HEK293 (cell line): ENCODE data around the gene LHFPL3.

Experiments used
- CTCF ChIA-PET: fragments of 350-600 bp; formaldehyde crosslinking; extraction: SDS; loops from one replicate; lab custom pipeline; 2021; ENCODE audit warnings: antibody characterized with exemption; lab: Yijun Ruan, JAX
- POLR2A ChIA-PET: fragments of 300-600 bp; formaldehyde crosslinking; extraction: SDS; loops from one replicate; lab custom pipeline; 2020; ENCODE audit warnings: antibody characterized with exemption, inconsistent platforms; lab: Yijun Ruan, JAX
- H3K27ac ChIP-seq: fragments of 200-500 bp; sonication (Bioruptor generic); 2 replicates; pipeline ENCODE4 v1.5.1; 2014; ENCODE audit warnings: low read depth, low read length, control low read depth, inconsistent platforms; ENCODE audit errors: extremely low read depth
- H3K36me3 ChIP-seq, 2 experiments: fragments of 200-500 bp in 1 of 2; sonication (Bioruptor generic) in 1 of 2; 1 replicate in 1 of 2; 2 replicates in 1 of 2; pipeline ENCODE4 v1.5.1; 2014 to 2017; ENCODE audit warnings: inconsistent platforms in 2 of 2, low read length in 2 of 2; ENCODE audit not compliant: control insufficient read depth in 2 of 2, insufficient read depth in 1 of 2
- H3K4me1 ChIP-seq: fragments of 200-500 bp; sonication (Bioruptor generic); 2 replicates; pipeline ENCODE4 v1.5.1; 2014; ENCODE audit warnings: mild to moderate bottlenecking, low read length, inconsistent platforms; ENCODE audit not compliant: control insufficient read depth, insufficient read depth
- H3K4me3 ChIP-seq: 2 replicates; pipeline ENCODE4 v1.5.1; 2011; ENCODE audit warnings: low read depth, mild to moderate bottlenecking, control low read depth, low read length, moderate library complexity
- H3K9me3 ChIP-seq: fragments of 200-500 bp; sonication (Bioruptor generic); 2 replicates; pipeline ENCODE4 v1.5.1; 2014; ENCODE audit warnings: low read depth, low read length, inconsistent platforms; ENCODE audit not compliant: control insufficient read depth, insufficient read depth
- HOXD13 ChIP-seq: sonication (generic); formaldehyde crosslinking; IDR thresholded peaks from 2 replicates; pipeline ENCODE4 v1.8.0; 2022; ENCODE audit warnings: missing genetic modification reagents, borderline replicate concordance
- PRDM4 ChIP-seq: fragments of 450-650 bp; formaldehyde crosslinking; IDR thresholded peaks from 2 replicates; pipeline ENCODE4 v1.5.1; 2017; ENCODE audit warnings: missing biosample characterization, missing genetic modification characterization
- TCF7L2 ChIP-seq: IDR thresholded peaks from 2 replicates; pipeline ENCODE4 v1.6.1; 2011; ENCODE audit warnings: low read depth, mild to moderate bottlenecking, inconsistent platforms, low read length, moderate library complexity, borderline replicate concordance
- WT1 ChIP-seq: fragments of 450-650 bp; formaldehyde crosslinking; IDR thresholded peaks from 2 replicates; pipeline ENCODE4 v1.5.1; 2016; ENCODE audit warnings: missing biosample characterization, missing genetic modification characterization
- ZBTB1 ChIP-seq: fragments of 450-650 bp; formaldehyde crosslinking; IDR thresholded peaks from 2 replicates; pipeline ENCODE4 v1.5.1; 2016; ENCODE audit warnings: missing biosample characterization, missing genetic modification characterization
- ZBTB17 ChIP-seq: fragments of 450-650 bp; formaldehyde crosslinking; IDR thresholded peaks from 2 replicates; pipeline ENCODE4 v1.5.1; 2016; ENCODE audit warnings: missing biosample characterization, missing genetic modification characterization
- ZFP37 ChIP-seq: fragments of 450-650 bp; formaldehyde crosslinking; IDR thresholded peaks from 2 replicates; pipeline ENCODE4 v1.5.1; 2016; ENCODE audit warnings: missing biosample characterization, missing genetic modification characterization
- ZNF133 ChIP-seq: fragments of 450-650 bp; formaldehyde crosslinking; IDR thresholded peaks from 2 replicates; pipeline ENCODE4 v1.5.1; 2016; ENCODE audit warnings: missing biosample characterization, missing genetic modification characterization
- ZNF138 ChIP-seq: fragments of 450-650 bp; formaldehyde crosslinking; IDR thresholded peaks from 2 replicates; pipeline ENCODE4 v1.5.1; 2016; ENCODE audit warnings: missing biosample characterization, missing genetic modification characterization, borderline replicate concordance
- ZNF202 ChIP-seq: fragments of 450-650 bp; formaldehyde crosslinking; IDR thresholded peaks from 2 replicates; pipeline ENCODE4 v1.5.1; 2016; ENCODE audit warnings: missing biosample characterization, missing genetic modification characterization, borderline replicate concordance
- ZNF362 ChIP-seq: fragments of 450-650 bp; formaldehyde crosslinking; IDR thresholded peaks from 2 replicates; pipeline ENCODE4 v1.5.1; 2016; ENCODE audit warnings: missing biosample characterization, missing genetic modification characterization
- ZNF416 ChIP-seq: fragments of 450-650 bp; formaldehyde crosslinking; IDR thresholded peaks from 2 replicates; pipeline ENCODE4 v1.5.1; 2016; ENCODE audit warnings: missing biosample characterization, missing genetic modification characterization
- ZNF423 ChIP-seq: fragments of 450-650 bp; formaldehyde crosslinking; IDR thresholded peaks from 2 replicates; pipeline ENCODE4 v1.5.1; 2016; ENCODE audit warnings: missing biosample characterization, missing genetic modification characterization
- ZNF501 ChIP-seq: fragments of 450-650 bp; formaldehyde crosslinking; IDR thresholded peaks from 2 replicates; pipeline ENCODE4 v1.5.1; 2016; ENCODE audit warnings: missing biosample characterization, missing genetic modification characterization
- ZNF530 ChIP-seq: fragments of 450-650 bp; formaldehyde crosslinking; IDR thresholded peaks from 2 replicates; pipeline ENCODE4 v1.5.1; 2016; ENCODE audit warnings: low read depth, missing biosample characterization, missing genetic modification characterization
- ZNF610 ChIP-seq: fragments of 450-650 bp; formaldehyde crosslinking; IDR thresholded peaks from 2 replicates; pipeline ENCODE4 v1.5.1; 2016; ENCODE audit warnings: missing biosample characterization, missing genetic modification characterization, borderline replicate concordance
- ZNF621 ChIP-seq: fragments of 450-650 bp; formaldehyde crosslinking; IDR thresholded peaks from 2 replicates; pipeline ENCODE4 v1.5.1; 2017; ENCODE audit warnings: missing biosample characterization, missing genetic modification characterization
- ZNF629 ChIP-seq: fragments of 450-650 bp; formaldehyde crosslinking; IDR thresholded peaks from 2 replicates; pipeline ENCODE4 v1.5.1; 2017; ENCODE audit warnings: missing biosample characterization, missing genetic modification characterization
- ZNF777 ChIP-seq: fragments of 450-650 bp; formaldehyde crosslinking; IDR thresholded peaks from 2 replicates; pipeline ENCODE4 v1.5.1; 2017; ENCODE audit warnings: missing biosample characterization, missing genetic modification characterization, borderline replicate concordance
- ZNF791 ChIP-seq: fragments of 450-650 bp; formaldehyde crosslinking; IDR thresholded peaks from 2 replicates; pipeline ENCODE4 v1.5.1; 2016; ENCODE audit warnings: missing biosample characterization, missing genetic modification characterization
- ZSCAN23 ChIP-seq: fragments of 450-650 bp; formaldehyde crosslinking; IDR thresholded peaks from 2 replicates; pipeline ENCODE4 v1.5.1; 2016; ENCODE audit warnings: missing biosample characterization, missing genetic modification characterization
- TF ChIP-seq, protein P1 (sequence below): fragments of 450-650 bp; formaldehyde crosslinking; IDR thresholded peaks from 2 replicates; pipeline ENCODE4; 2016; ENCODE audit warnings: missing biosample characterization, missing genetic modification characterization
- TF ChIP-seq, protein P2 (sequence below): fragments of 450-650 bp; formaldehyde crosslinking; IDR thresholded peaks from 2 replicates; pipeline ENCODE4 v1.5.1; 2016; ENCODE audit warnings: missing biosample characterization, missing genetic modification characterization, low read depth
- TF ChIP-seq, protein P3 (sequence below): fragments of 450-650 bp; formaldehyde crosslinking; IDR thresholded peaks from 2 replicates; pipeline ENCODE4 v1.5.1; 2016; ENCODE audit warnings: missing biosample characterization, missing genetic modification characterization
- TF ChIP-seq, protein P4 (sequence below): fragments of 450-650 bp; formaldehyde crosslinking; IDR thresholded peaks from 2 replicates; pipeline ENCODE4 v1.5.1; 2016; ENCODE audit warnings: missing biosample characterization, missing genetic modification characterization

LHFPL3 gene

GRCh38 chr7:104816537-104816936 lies 488.1 kb downstream of the LHFPL3 start:
- CTCF ChIA-PET: interaction anchor here (0.7 to 0.9 kb wide), 3 partner anchors 31 to 107 kb away, joined by 3 read pairs; no protein-coding TSS in a partner anchor

GRCh38 chr7:104818961-104819880 lies 490.8 kb downstream of the LHFPL3 start:
- H3K4me1 ChIP-seq: no peaks in the 10 kb centered on the region
- no peak for TF ChIP-seq ZNF629
- TF ChIP-seq ZNF530 (tag by site-specific recombination): no peak
- TF ChIP-seq, protein P1, sequence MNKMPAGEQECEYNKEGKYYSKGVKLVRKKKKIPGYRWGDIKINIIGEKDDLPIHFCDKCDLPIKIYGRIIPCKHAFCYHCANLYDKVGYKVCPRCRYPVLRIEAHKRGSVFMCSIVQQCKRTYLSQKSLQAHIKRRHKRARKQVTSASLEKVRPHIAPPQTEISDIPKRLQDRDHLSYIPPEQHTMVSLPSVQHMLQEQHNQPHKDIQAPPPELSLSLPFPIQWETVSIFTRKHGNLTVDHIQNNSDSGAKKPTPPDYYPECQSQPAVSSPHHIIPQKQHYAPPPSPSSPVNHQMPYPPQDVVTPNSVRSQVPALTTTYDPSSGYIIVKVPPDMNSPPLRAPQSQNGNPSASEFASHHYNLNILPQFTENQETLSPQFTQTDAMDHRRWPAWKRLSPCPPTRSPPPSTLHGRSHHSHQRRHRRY (tag by site-specific recombination): no peak
- TF ChIP-seq, protein P2, sequence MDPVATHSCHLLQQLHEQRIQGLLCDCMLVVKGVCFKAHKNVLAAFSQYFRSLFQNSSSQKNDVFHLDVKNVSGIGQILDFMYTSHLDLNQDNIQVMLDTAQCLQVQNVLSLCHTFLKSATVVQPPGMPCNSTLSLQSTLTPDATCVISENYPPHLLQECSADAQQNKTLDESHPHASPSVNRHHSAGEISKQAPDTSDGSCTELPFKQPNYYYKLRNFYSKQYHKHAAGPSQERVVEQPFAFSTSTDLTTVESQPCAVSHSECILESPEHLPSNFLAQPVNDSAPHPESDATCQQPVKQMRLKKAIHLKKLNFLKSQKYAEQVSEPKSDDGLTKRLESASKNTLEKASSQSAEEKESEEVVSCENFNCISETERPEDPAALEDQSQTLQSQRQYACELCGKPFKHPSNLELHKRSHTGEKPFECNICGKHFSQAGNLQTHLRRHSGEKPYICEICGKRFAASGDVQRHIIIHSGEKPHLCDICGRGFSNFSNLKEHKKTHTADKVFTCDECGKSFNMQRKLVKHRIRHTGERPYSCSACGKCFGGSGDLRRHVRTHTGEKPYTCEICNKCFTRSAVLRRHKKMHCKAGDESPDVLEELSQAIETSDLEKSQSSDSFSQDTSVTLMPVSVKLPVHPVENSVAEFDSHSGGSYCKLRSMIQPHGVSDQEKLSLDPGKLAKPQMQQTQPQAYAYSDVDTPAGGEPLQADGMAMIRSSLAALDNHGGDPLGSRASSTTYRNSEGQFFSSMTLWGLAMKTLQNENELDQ (tag by site-specific recombination): no peak
- no peak for TF ChIP-seq ZNF202 (tag by site-specific recombination)
- TF ChIP-seq, protein P3, sequence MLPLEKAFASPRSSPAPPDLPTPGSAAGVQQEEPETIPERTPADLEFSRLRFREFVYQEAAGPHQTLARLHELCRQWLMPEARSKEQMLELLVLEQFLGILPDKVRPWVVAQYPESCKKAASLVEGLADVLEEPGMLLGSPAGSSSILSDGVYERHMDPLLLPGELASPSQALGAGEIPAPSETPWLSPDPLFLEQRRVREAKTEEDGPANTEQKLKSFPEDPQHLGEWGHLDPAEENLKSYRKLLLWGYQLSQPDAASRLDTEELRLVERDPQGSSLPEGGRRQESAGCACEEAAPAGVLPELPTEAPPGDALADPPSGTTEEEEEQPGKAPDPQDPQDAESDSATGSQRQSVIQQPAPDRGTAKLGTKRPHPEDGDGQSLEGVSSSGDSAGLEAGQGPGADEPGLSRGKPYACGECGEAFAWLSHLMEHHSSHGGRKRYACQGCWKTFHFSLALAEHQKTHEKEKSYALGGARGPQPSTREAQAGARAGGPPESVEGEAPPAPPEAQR (tag by site-specific recombination): no peak
- no peak for TF ChIP-seq ZNF501 (tag by site-specific recombination)
- no peak for TF ChIP-seq ZNF362 (tag by site-specific recombination)
- TF ChIP-seq ZNF610 (tag by site-specific recombination): no peak
- TF ChIP-seq, protein P4, sequence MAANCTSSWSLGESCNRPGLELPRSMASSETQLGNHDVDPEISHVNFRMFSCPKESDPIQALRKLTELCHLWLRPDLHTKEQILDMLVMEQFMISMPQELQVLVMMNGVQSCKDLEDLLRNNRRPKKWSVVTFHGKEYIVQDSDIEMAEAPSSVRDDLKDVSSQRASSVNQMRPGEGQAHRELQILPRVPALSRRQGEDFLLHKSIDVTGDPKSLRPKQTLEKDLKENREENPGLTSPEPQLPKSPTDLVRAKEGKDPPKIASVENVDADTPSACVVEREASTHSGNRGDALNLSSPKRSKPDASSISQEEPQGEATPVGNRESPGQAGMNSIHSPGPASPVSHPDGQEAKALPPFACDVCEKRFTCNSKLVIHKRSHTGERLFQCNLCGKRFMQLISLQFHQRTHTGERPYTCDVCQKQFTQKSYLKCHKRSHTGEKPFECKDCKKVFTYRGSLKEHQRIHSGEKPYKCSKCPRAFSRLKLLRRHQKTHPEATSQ (tag by site-specific recombination): no peak
- no peak for TF ChIP-seq ZFP37 (tag by site-specific recombination)
- TF ChIP-seq PRDM4 (tag by site-specific recombination): no peak
- no peak for TF ChIP-seq HOXD13 (CRISPR knock-in tag)
- no peak for TF ChIP-seq ZNF791 (tag by site-specific recombination)
- no peak for TF ChIP-seq ZSCAN23
- TF ChIP-seq TCF7L2: no peak
- no peak for TF ChIP-seq WT1 (tag by site-specific recombination)
- no peak for TF ChIP-seq ZBTB1 (tag by site-specific recombination)
- POLR2A ChIA-PET: no interaction called here
- H3K27ac ChIP-seq: no peak overlapping the region
- H3K4me3 ChIP-seq: no peak overlapping the region
- no peaks in the 10 kb centered on the region for H3K36me3 ChIP-seq
- H3K9me3 ChIP-seq: no peaks in the 10 kb centered on the region
- CTCF ChIA-PET: interaction anchor here (1.0 kb wide), 1 partner anchor 27 kb away, joined by 3 read pairs; no protein-coding TSS in a partner anchor

More at GRCh38 chr7:104816537-104816936, 488.1 kb downstream of the LHFPL3 start:
- Histone ChIP-seq H3K27ac (no peak overlapping the region), H3K36me3 (no peaks in the 10 kb centered on the region), H3K4me1 (no peaks in the 10 kb centered on the region), H3K4me3 (no peak overlapping the region), H3K9me3 (no peaks in the 10 kb centered on the region)
- POLR2A ChIA-PET: no interaction called here
- TF ChIP-seq ZNF777 (tag by site-specific recombination) (no peak), ZNF416 (tag by site-specific recombination) (no peak), ZNF133 (tag by site-specific recombination) (no peak), ZNF423 (tag by site-specific recombination) (no peak), ZNF138 (tag by site-specific recombination) (no peak), ZBTB17 (tag by site-specific recombination) (no peak), ZNF621 (tag by site-specific recombination) (no peak)
